BLaER1 (cell line): Measurements from ENCODE around the gene SUMO2.
"Not testable (repeated sequence)": the region's sequence is repeated elsewhere in the genome, so short reads cannot be mapped to it uniquely, and the experiment has no call there.

ENCODE experiments used
- H3K27ac ChIP-seq: shearing (Covaris generic); formaldehyde crosslinking; 2 replicates; pipeline ENCODE4 v1.8.1; 2022
- H3K27me3 ChIP-seq: shearing (Covaris generic); formaldehyde crosslinking; 2 replicates; pipeline ENCODE4 v1.8.1; 2022
- H3K36me3 ChIP-seq: shearing (Covaris generic); formaldehyde crosslinking; 2 replicates; pipeline ENCODE4 v1.8.1; 2022
- H3K4me1 ChIP-seq: shearing (Covaris generic); formaldehyde crosslinking; 2 replicates; pipeline ENCODE4 v1.8.1; 2022
- H3K4me2 ChIP-seq: shearing (Covaris generic); formaldehyde crosslinking; 2 replicates; pipeline ENCODE4 v1.8.1; 2022
- H3K4me3 ChIP-seq: shearing (Covaris generic); formaldehyde crosslinking; 2 replicates; pipeline ENCODE4 v1.8.1; 2022
- H3K9ac ChIP-seq: shearing (Covaris generic); formaldehyde crosslinking; 2 replicates; pipeline ENCODE4 v1.8.1; 2022
- H3K9me3 ChIP-seq: shearing (Covaris generic); formaldehyde crosslinking; 2 replicates; pipeline ENCODE4 v1.8.1; 2022
- H4K20me1 ChIP-seq: shearing (Covaris generic); formaldehyde crosslinking; 2 replicates; pipeline ENCODE4 v1.8.1; 2022
- Cebpa-rat ChIP-seq: shearing (Covaris generic); IDR thresholded peaks from 2 replicates; pipeline ENCODE4 v1.8.1; 2022

Gene SUMO2

DNA sequence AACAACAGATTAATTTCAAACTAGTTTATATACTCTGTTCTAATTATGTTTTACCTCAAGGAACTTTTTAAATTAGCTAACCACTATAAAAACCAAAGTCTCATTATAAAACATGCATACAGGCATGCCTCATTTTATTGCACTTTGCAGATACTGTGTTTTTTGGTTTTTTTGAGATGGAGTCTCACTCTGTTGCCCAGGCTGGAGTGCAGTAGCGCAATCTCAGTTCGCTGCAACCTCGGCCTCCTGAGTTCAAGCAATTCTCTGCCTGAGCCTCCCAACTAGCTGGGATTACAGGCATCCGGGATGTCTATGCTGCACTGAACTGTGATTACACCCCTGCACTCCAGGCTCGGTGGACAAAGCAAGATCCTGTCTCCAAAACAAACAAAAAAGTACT, 19.7 kb downstream of the SUMO2 start:
- no peak for TF ChIP-seq Cebpa-rat
- Histone ChIP-seq H4K20me1 (peaks cover 37% of the 10 kb centered on the region), H3K27me3 (no peaks in the 10 kb centered on the region), H3K27ac (no peak overlapping the region), H3K4me1 (no peaks in the 10 kb centered on the region), H3K9me3 (no peaks in the 10 kb centered on the region), H3K36me3 (peaks cover 91% of the 10 kb centered on the region), H3K9ac (no peak overlapping the region), H3K4me3 (no peak overlapping the region), H3K4me2 (no peak overlapping the region)

DNA sequence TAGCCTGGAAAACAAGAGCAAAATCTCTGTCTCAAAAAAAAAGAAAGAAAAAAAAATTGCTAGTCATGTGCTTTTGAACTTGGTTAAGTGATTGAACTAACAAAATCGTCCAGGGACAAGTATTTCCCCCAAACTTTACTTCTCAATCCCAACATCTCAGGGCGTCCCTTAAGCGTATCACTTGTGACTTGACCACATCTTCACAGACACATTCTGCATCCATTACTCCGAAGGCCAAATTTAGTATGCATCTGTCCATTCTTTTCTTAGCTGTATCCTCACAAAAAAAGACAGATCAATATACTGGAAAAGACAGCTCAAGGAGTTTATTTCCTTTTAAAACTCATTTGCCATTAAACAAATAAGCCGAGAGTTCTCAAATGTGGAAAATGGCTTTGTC, 22.5 kb downstream of the SUMO2 start:
- Histone ChIP-seq H3K4me1 (peaks cover 6% of the 10 kb centered on the region), H4K20me1 (0 out of 2 replicates have a peak, but pooled peaks cover 13% of the 10 kb centered on the region), H3K4me2 (no peak overlapping the region), H3K4me3 (no peak overlapping the region), H3K9me3 (no peaks in the 10 kb centered on the region), H3K9ac (no peak overlapping the region), H3K36me3 (peaks cover 79% of the 10 kb centered on the region), H3K27ac (no peak overlapping the region), H3K27me3 (no peaks in the 10 kb centered on the region)
- TF ChIP-seq Cebpa-rat: no peak

- TF ChIP-seq Cebpa-rat: no peak
Measured at GRCh38 chr17:75159196-75160031, 23.3 kb downstream of the SUMO2 start.

GRCh38 chr17:75158480-75158879, 24.3 kb downstream of the SUMO2 start:
- H3K9ac ChIP-seq, H4K20me1 ChIP-seq, H3K27me3 ChIP-seq, H3K4me2 ChIP-seq, H3K27ac ChIP-seq, H3K9me3 ChIP-seq, H3K4me3 ChIP-seq: not testable (repeated sequence)
- Histone ChIP-seq H3K36me3 (peaks cover 61% of the 10 kb centered on the region), H3K4me1 (peaks cover 12% of the 10 kb centered on the region)

More at GRCh38 chr17:75159196-75160031, 23.3 kb downstream of the SUMO2 start:
- H3K36me3 ChIP-seq: peaks cover 71% of the 10 kb centered on the region
- H4K20me1 ChIP-seq: 0 out of 2 replicates have a peak, but pooled peaks cover 9% of the 10 kb centered on the region
- H3K27ac ChIP-seq: no peak overlapping the region
- no peak overlapping the region for H3K4me3 ChIP-seq
- no peak overlapping the region for H3K4me2 ChIP-seq
- no peaks in the 10 kb centered on the region for H3K27me3 ChIP-seq
- H3K9ac ChIP-seq: no peak overlapping the region
- peaks cover 12% of the 10 kb centered on the region for H3K4me1 ChIP-seq
- no peaks in the 10 kb centered on the region for H3K9me3 ChIP-seq

- no peak for TF ChIP-seq Cebpa-rat
- Histone ChIP-seq H3K36me3 (peaks cover 39% of the 10 kb centered on the region), H3K27ac (no peak overlapping the region), H3K4me2 (peak overlapping the region; percentile 86), H3K4me1 (peaks cover 39% of the 10 kb centered on the region), H3K9me3 (no peaks in the 10 kb centered on the region), H3K4me3 (no peak overlapping the region), H4K20me1 (peaks cover 36% of the 10 kb centered on the region), H3K27me3 (no peaks in the 10 kb centered on the region), H3K9ac (no peak overlapping the region)
Measured at GRCh38 chr17:75155191-75155601, 27.6 kb downstream of the SUMO2 start.

DNA sequence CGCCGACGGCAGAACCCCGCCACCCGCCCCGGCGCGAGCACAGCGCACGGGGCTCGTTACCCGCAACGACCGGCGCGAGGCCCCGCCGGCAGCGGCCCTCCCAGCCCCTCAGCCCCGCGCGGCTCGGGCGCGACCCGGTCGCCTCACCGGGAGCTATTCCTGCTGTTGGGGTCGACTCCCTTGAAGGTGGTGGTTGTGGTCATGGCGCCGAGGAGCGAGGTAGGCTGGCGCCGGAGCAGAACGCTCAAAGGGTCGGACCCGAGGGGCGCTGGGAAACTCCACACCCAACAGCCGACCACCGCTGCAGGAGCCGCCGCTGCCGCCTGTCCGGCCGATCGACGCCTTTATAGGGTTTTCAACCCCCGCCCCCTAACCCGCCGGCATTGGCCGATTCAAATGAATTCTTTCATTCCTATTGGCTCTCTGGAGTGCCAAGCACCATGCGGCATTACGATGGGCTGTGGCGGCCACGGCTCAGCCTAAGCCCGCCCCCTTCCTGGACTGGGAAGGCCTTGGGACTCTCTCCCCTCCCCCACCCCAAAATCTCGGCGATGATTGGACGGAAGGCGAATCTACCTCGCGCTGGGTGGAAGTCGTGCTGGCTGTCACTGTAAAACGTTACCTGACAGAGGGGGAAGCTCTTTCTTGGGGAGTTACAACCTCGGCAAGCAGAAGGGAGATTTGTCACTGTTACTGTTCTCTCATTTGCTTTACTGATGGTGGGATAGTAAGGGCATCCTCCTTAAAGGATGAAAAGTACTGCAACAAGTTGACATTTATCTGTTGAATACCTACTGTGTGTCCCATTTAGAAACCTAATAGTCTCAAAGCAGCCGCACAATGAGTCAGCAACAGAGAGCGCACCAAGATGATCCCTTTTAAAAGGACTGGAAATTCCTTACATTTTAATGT, 28.3 kb downstream of the SUMO2 start, which contains the start of gene JPT1:
Gene JPT1, minus strand, starts transcription at position 318 of the 912 bp plus-strand sequence. Its CDS starts 115 bp downstream, at position 203.
- Histone ChIP-seq H3K4me3 (peak within 1 kb of the TSS; percentile 96), H3K4me2 (peak within 1 kb of the TSS; percentile 86), H3K9ac (peak within 1 kb of the TSS; percentile 98), H3K27ac (peak within 1 kb of the TSS; percentile 96), H3K27me3 (no peaks in the 10 kb centered on the region), H3K4me1 (peaks cover 46% of the 10 kb centered on the region), H3K36me3 (peaks cover 35% of the 10 kb centered on the region), H3K9me3 (no peaks in the 10 kb centered on the region), H4K20me1 (peaks cover 43% of the 10 kb centered on the region)
- no peak for TF ChIP-seq Cebpa-rat

- H3K27ac ChIP-seq: peak overlapping the region; percentile 96
- no peak for TF ChIP-seq Cebpa-rat
- H3K4me3 ChIP-seq: peak overlapping the region; percentile 96
- peaks cover 35% of the 10 kb centered on the region for H3K36me3 ChIP-seq
- peak overlapping the region; percentile 98 for H3K9ac ChIP-seq
- no peaks in the 10 kb centered on the region for H3K27me3 ChIP-seq
- peaks cover 50% of the 10 kb centered on the region for H4K20me1 ChIP-seq
- no peaks in the 10 kb centered on the region for H3K9me3 ChIP-seq
- H3K4me1 ChIP-seq: peaks cover 53% of the 10 kb centered on the region
- peak overlapping the region; percentile 84 for H3K4me2 ChIP-seq
Measured at GRCh38 chr17:75153780-75154194, 29.0 kb downstream of the SUMO2 start.

GRCh38 chr17:75152922-75153779, 29.6 kb downstream of the SUMO2 start:
- H3K4me2 ChIP-seq: peak overlapping the region; percentile 84
- H3K9me3 ChIP-seq: no peaks in the 10 kb centered on the region
- peak overlapping the region; percentile 96 for H3K27ac ChIP-seq
- no peak for TF ChIP-seq Cebpa-rat
- peaks cover 53% of the 10 kb centered on the region for H3K4me1 ChIP-seq
- H3K9ac ChIP-seq: peak overlapping the region; percentile 98
- peaks cover 35% of the 10 kb centered on the region for H3K36me3 ChIP-seq
- H3K27me3 ChIP-seq: no peaks in the 10 kb centered on the region
- H3K4me3 ChIP-seq: peak overlapping the region; percentile 96
- H4K20me1 ChIP-seq: peaks cover 56% of the 10 kb centered on the region

- Histone ChIP-seq H3K4me2 (peak overlapping the region; percentile 84), H4K20me1 (peaks cover 63% of the 10 kb centered on the region), H3K4me1 (peaks cover 53% of the 10 kb centered on the region), H3K36me3 (peaks cover 36% of the 10 kb centered on the region), H3K27ac (peak overlapping the region; percentile 96), H3K4me3 (peak overlapping the region; percentile 96), H3K9ac (peak overlapping the region; percentile 98), H3K9me3 (no peaks in the 10 kb centered on the region), H3K27me3 (no peaks in the 10 kb centered on the region)
- TF ChIP-seq Cebpa-rat: no peak
Measured at GRCh38 chr17:75152523-75152921, 30.2 kb downstream of the SUMO2 start.
